ENCODE data around the gene IQUB.
"Not testable (repeated sequence)": the region's sequence is repeated elsewhere in the genome, so short reads cannot be mapped to it uniquely, and the experiment has no call there.

IQUB gene

GRCh38 chr7:123534383-123535260 lies at the start of gene IQUB:
TSS of gene IQUB (minus strand) at chr7:123534595. CDS start at chr7:123512340, 22,255 bp downstream.
- in situ Hi-C loops (cut with HindIII; ENCODE audit: low sequenced_read_pairs), result no loop called here

GRCh38 chr7:123583821-123584220 lies 49.4 kb upstream of the IQUB start:
- in situ Hi-C loops (cut with HindIII; ENCODE audit: low sequenced_read_pairs), result no loop called here

GRCh38 chr7:123581162-123581459 lies 46.7 kb upstream of the IQUB start:
- in situ Hi-C loops (cut with HindIII; ENCODE audit: low sequenced_read_pairs), result no loop called here

- in situ Hi-C loops (cut with HindIII; ENCODE audit: low sequenced_read_pairs), result no loop called here
Observed at GRCh38 chr7:123580406-123581161, 46.2 kb upstream of the IQUB start.

GRCh38 chr7:123579416-123579815 lies 45.0 kb upstream of the IQUB start:
- in situ Hi-C loops (cut with HindIII; ENCODE audit: low sequenced_read_pairs), result no loop called here

GRCh38 chr7:123573896-123574467 lies 39.6 kb upstream of the IQUB start:
- in situ Hi-C loops (cut with HindIII; ENCODE audit: low sequenced_read_pairs), result no loop called here

- in situ Hi-C loops (cut with HindIII; ENCODE audit: low sequenced_read_pairs), result no loop called here
Observed at GRCh38 chr7:123573341-123573740, 38.9 kb upstream of the IQUB start.

GRCh38 chr7:123571684-123572083 lies 37.3 kb upstream of the IQUB start:
- in situ Hi-C loops (cut with HindIII; ENCODE audit: low sequenced_read_pairs), result no loop called here

- in situ Hi-C loops (cut with HindIII; ENCODE audit: low sequenced_read_pairs), result no loop called here
Observed at GRCh38 chr7:123571187-123571586, 36.8 kb upstream of the IQUB start.

- in situ Hi-C loops (cut with HindIII; ENCODE audit: low sequenced_read_pairs), result no loop called here
Observed at GRCh38 chr7:123570390-123571182, 36.2 kb upstream of the IQUB start.

- in situ Hi-C loops (cut with HindIII; ENCODE audit: low sequenced_read_pairs), result no loop called here
Observed at GRCh38 chr7:123569352-123570010, 35.1 kb upstream of the IQUB start.

- in situ Hi-C loops (cut with HindIII; ENCODE audit: low sequenced_read_pairs), result no loop called here
Observed at GRCh38 chr7:123562121-123562520, 27.7 kb upstream of the IQUB start.

GRCh38 chr7:123558289-123558874 lies 24.0 kb upstream of the IQUB start:
- in situ Hi-C loops (cut with HindIII; ENCODE audit: low sequenced_read_pairs), result no loop called here

- in situ Hi-C loops (cut with HindIII; ENCODE audit: low sequenced_read_pairs), result no loop called here
Observed at GRCh38 chr7:123557398-123558288, 23.2 kb upstream of the IQUB start, which contains the start of gene NDUFA5. TSS of gene NDUFA5 (minus strand) at chr7:123557818. CDS start at chr7:123557795, 23 bp downstream.

GRCh38 chr7:123557016-123557397 lies 22.6 kb upstream of the IQUB start:
- in situ Hi-C loops (cut with HindIII; ENCODE audit: low sequenced_read_pairs), result no loop called here

GRCh38 chr7:123555484-123555883 lies 21.1 kb upstream of the IQUB start:
- in situ Hi-C loops (cut with HindIII; ENCODE audit: low sequenced_read_pairs), result no loop called here

- in situ Hi-C loops (cut with HindIII; ENCODE audit: low sequenced_read_pairs), result no loop called here
Observed at GRCh38 chr7:123553159-123553558, 18.8 kb upstream of the IQUB start.

- in situ Hi-C loops (cut with HindIII; ENCODE audit: low sequenced_read_pairs), result no loop called here
Observed at GRCh38 chr7:123552641-123553040, 18.2 kb upstream of the IQUB start.

- in situ Hi-C loops (cut with HindIII; ENCODE audit: low sequenced_read_pairs), result not testable (repeated sequence)
Observed at GRCh38 chr7:123552134-123552533, 17.7 kb upstream of the IQUB start.

Measured in DLD1 (cell line).